ENCODE results near the gene SNX20.
A peak's percentile ranks its signal among the peaks of the same experiment; 100 is the strongest.

SNX20 gene

DNA sequence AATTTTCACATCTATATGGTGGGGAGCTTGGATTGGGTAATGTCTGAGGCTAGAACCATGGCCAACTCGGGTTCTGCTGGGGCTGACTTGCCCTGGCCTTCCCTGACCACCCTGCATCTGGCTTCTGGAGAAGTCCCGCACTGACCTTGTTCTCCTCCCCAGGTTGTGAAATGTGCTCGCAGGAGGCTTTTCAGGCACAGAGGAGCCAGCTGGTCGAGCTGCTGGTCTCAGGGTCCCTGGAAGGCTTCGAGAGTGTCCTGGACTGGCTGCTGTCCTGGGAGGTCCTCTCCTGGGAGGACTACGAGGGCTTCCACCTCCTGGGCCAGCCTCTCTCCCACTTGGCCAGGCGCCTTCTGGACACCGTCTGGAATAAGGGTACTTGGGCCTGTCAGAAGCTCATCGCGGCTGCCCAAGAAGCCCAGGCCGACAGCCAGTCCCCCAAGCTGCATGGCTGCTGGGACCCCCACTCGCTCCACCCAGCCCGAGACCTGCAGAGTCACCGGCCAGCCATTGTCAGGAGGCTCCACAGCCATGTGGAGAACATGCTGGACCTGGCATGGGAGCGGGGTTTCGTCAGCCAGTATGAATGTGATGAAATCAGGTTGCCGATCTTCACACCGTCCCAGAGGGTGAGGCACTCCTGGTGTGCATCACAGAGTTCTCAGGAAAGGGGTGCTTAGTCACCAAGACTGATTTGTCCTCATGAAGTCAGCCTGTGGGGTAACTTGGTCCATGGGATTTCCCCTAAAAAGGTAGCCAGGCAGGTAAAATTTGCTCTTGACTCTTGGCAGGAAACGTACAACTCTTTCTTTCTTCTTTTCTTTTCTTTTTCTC is 18.4 kb upstream of the SNX20 start:
- in situ Hi-C loops (cut with HindIII; ENCODE audit: low pct_ligation_motif_present, low sequenced_read_pairs): no loop called here
- TF ChIP-seq, protein P1, sequence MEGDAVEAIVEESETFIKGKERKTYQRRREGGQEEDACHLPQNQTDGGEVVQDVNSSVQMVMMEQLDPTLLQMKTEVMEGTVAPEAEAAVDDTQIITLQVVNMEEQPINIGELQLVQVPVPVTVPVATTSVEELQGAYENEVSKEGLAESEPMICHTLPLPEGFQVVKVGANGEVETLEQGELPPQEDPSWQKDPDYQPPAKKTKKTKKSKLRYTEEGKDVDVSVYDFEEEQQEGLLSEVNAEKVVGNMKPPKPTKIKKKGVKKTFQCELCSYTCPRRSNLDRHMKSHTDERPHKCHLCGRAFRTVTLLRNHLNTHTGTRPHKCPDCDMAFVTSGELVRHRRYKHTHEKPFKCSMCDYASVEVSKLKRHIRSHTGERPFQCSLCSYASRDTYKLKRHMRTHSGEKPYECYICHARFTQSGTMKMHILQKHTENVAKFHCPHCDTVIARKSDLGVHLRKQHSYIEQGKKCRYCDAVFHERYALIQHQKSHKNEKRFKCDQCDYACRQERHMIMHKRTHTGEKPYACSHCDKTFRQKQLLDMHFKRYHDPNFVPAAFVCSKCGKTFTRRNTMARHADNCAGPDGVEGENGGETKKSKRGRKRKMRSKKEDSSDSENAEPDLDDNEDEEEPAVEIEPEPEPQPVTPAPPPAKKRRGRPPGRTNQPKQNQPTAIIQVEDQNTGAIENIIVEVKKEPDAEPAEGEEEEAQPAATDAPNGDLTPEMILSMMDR (IDR thresholded peaks at IDR 0.05; ENCODE audit: low read depth, low read length, missing control alignments): no peak
- Histone ChIP-seq H3K27me3 (replicated peaks) (no peaks in the 10 kb centered on the region), H3K27ac (no peak overlapping the region), H3K4me3 (ENCODE audit: low read depth, low read length) (no peak overlapping the region), H3K36me3 (replicated peaks) (no peaks in the 10 kb centered on the region)
- no peak for DNase-seq

GRCh38 chr16:50697881-50698767 is 17.0 kb upstream of the SNX20 start:
- Histone ChIP-seq H3K4me3 (ENCODE audit: low read depth, low read length) (peak overlapping the region; percentile 48), H3K27me3 (replicated peaks) (peaks cover 6% of the 10 kb centered on the region), H3K27ac (no peak overlapping the region), H3K36me3 (replicated peaks) (no peaks in the 10 kb centered on the region)
- DNase-seq: peak; percentile 59
- TF ChIP-seq, protein P1 (IDR thresholded peaks at IDR 0.05; ENCODE audit: low read depth, low read length, missing control alignments): no peak
- in situ Hi-C loops (cut with HindIII; ENCODE audit: low pct_ligation_motif_present, low sequenced_read_pairs): no loop called here

- H3K27me3 ChIP-seq (replicated peaks): peaks cover 7% of the 10 kb centered on the region
- in situ Hi-C loops (cut with HindIII; ENCODE audit: low pct_ligation_motif_present, low sequenced_read_pairs): no loop called here
- no peak overlapping the region for H3K4me3 ChIP-seq (ENCODE audit: low read depth, low read length)
- H3K27ac ChIP-seq: no peak overlapping the region
- DNase-seq: no peak
- H3K36me3 ChIP-seq (replicated peaks): no peaks in the 10 kb centered on the region
- TF ChIP-seq, protein P1 (IDR thresholded peaks at IDR 0.05; ENCODE audit: low read depth, low read length, missing control alignments): no peak
These were observed 16.3 kb upstream of the SNX20 start for GRCh38 chr16:50697421-50697715.

GRCh38 chr16:50696575-50697420 is 15.7 kb upstream of the SNX20 start:
- TF ChIP-seq, protein P1 (IDR thresholded peaks at IDR 0.05; ENCODE audit: low read depth, low read length, missing control alignments): no peak
- Histone ChIP-seq H3K4me3 (ENCODE audit: low read depth, low read length) (no peak overlapping the region), H3K27me3 (replicated peaks) (peaks cover 7% of the 10 kb centered on the region), H3K36me3 (replicated peaks) (no peaks in the 10 kb centered on the region), H3K27ac (no peak overlapping the region)
- DNase-seq: peak; percentile 64
- in situ Hi-C loops (cut with HindIII; ENCODE audit: low pct_ligation_motif_present, low sequenced_read_pairs): no loop called here

DNA sequence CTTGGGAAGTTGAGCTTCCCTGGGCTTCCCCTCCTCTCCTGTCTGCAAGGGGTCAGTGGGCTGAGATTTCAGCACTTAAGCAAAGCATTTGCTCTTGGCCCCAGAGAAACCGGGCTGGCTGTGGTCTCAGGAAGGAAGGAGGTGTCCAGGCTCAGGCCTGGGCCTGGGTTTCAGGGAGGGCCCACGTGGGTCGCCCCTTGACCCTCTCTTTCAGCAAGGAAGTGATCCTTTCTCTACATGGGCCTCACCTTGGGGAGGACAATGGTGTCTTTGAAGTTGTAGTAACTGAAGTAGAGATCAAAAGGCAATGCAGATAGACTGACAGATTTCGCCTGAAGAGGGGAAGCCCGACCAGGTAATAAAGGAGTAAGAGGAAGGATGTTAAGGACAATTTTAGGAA is 15.0 kb upstream of the SNX20 start:
- Histone ChIP-seq H3K27me3 (replicated peaks) (peaks cover 7% of the 10 kb centered on the region), H3K27ac (no peak overlapping the region), H3K4me3 (ENCODE audit: low read depth, low read length) (no peak overlapping the region), H3K36me3 (replicated peaks) (no peaks in the 10 kb centered on the region)
- TF ChIP-seq, protein P1 (IDR thresholded peaks at IDR 0.05; ENCODE audit: low read depth, low read length, missing control alignments): no peak
- in situ Hi-C loops (cut with HindIII; ENCODE audit: low pct_ligation_motif_present, low sequenced_read_pairs): no loop called here
- no peak for DNase-seq

Measured in brain microvascular endothelial cell (primary cell).